Testis (tissue), 2 donors: ENCODE results near the gene AUTS2.

Experiments
- CTCF ChIP-seq, 3 experiments: fragments of 450-650 bp in 2 of 3; fragments of 200-600 bp in 1 of 3; sonication (generic) in 1 of 3; IDR thresholded peaks; one replicate each; pipeline ENCODE4 v1.5.1; 2016 to 2019; ENCODE audit warnings: antibody characterized with exemption in 3 of 3, mild to moderate bottlenecking in 2 of 3, moderate library complexity in 1 of 3
- POLR2A ChIP-seq: fragments of 450-650 bp; IDR thresholded peaks from one replicate; pipeline ENCODE4 v1.6.1; 2017; ENCODE audit warnings: antibody characterized with exemption, mild to moderate bottlenecking, moderate library complexity

DNA sequence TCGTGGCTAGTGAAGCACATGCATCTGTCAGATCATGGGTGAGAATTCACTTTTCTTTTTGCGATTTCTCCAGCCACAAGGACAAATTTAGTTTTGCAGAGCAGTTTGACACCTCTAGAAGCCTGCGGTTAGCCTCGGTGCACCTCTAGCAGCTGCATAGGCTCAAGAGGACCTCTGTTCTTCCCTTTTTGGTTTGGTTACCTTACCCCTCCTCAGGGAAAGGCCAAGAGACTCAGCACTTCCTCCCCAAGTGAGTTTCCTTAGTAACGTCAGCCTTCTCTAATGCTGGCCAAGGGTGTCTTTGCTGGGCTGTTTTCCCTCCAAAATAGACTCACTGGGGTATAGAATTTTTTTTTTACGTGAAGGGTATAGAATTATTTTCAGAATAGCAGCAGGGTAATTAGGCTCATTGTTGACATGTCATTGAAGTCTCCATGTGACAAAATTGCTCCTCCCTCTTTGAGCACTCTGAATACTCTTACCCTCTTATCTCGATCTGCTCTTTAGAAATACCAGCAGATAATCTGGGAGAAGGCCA is 97.8 kb downstream of the AUTS2 start:
- TF ChIP-seq POLR2A (no peak), CTCF (IDR thresholded peaks at IDR 0.05) (no peak)
